Hepatocyte (in vitro differentiated cells): ENCODE measurements around the gene UBXN11.

Experiments
- EZH2 ChIP-seq: fragments of 200-600 bp; sonication (generic); IDR thresholded peaks from 2 replicates; pipeline ENCODE4 v1.6.1; 2016; ENCODE audit warnings: antibody characterized with exemption, mild to moderate bottlenecking, borderline replicate concordance
- EZH2phosphoT487 ChIP-seq: fragments of 200-600 bp; sonication (generic); IDR thresholded peaks from one replicate; pipeline ENCODE4 v1.6.1; 2018; ENCODE audit warnings: antibody characterized with exemption, mild to moderate bottlenecking, low read depth, moderate library complexity; ENCODE audit not compliant: unreplicated experiment, severe bottlenecking
- TF ChIP-seq, protein P1 (sequence below): fragments of 200-600 bp; sonication (generic); IDR thresholded peaks from 2 replicates; pipeline ENCODE4 v1.5.1; 2016; ENCODE audit warnings: antibody characterized with exemption, mild to moderate bottlenecking; ENCODE audit not compliant: poor library complexity

DNA sequence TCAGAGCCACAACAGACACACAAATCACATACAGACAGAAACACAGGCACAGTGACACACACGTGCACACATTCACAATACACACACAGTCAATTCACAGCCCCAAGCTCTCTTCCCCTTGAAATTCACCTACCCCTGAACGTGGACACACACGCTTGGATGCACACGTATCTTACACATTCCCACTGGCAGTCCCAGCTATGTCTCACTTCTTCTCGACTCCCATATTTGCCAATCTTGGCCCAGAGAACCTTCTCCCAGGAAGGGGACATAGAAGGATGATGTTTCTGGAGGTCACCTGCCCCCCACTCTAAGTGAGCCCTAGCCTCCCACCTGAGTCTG is 45.9 kb upstream of the UBXN11 start:
- TF ChIP-seq, protein P1, sequence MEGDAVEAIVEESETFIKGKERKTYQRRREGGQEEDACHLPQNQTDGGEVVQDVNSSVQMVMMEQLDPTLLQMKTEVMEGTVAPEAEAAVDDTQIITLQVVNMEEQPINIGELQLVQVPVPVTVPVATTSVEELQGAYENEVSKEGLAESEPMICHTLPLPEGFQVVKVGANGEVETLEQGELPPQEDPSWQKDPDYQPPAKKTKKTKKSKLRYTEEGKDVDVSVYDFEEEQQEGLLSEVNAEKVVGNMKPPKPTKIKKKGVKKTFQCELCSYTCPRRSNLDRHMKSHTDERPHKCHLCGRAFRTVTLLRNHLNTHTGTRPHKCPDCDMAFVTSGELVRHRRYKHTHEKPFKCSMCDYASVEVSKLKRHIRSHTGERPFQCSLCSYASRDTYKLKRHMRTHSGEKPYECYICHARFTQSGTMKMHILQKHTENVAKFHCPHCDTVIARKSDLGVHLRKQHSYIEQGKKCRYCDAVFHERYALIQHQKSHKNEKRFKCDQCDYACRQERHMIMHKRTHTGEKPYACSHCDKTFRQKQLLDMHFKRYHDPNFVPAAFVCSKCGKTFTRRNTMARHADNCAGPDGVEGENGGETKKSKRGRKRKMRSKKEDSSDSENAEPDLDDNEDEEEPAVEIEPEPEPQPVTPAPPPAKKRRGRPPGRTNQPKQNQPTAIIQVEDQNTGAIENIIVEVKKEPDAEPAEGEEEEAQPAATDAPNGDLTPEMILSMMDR: no peak
- no peak for TF ChIP-seq EZH2
- no peak for TF ChIP-seq EZH2phosphoT487
